Left lung (tissue), 10 donors: ENCODE measurements around the gene LEFTY2. TPM values are rescaled to one million over a fixed set of nuclear protein-coding genes. Genes with fewer than 3 reads are reported as not detected.

Experiments
- ATAC-seq: fragments of 200-7000 bp; cut with Tn5 transposase; one replicate; pipeline ENCODE4 v1.9.1; 2020; ENCODE audit warnings: moderate library complexity
- DNase-seq, 4 donors: peaks; one replicate each; pipeline ENCODE4 v3.0.0-alpha.2; 2013 to 2020
- H3K27ac ChIP-seq, 2 donors: fragments of 200-600 bp; sonication (generic) in 1 of 2; one replicate each; pipeline versions ENCODE4 v1.5.0 to v1.8.0; 2020 to 2021
- H3K27me3 ChIP-seq, 2 donors: fragments of 200-600 bp; sonication (generic) in 1 of 2; one replicate each; pipeline versions ENCODE4 v1.5.0 to v1.8.0; 2020 to 2021
- H3K36me3 ChIP-seq, 2 donors: fragments of 200-600 bp; sonication (generic) in 1 of 2; one replicate each; pipeline versions ENCODE4 v1.5.0 to v1.8.0; 2020 to 2021
- H3K4me1 ChIP-seq, 2 donors: fragments of 200-600 bp; one replicate each; pipeline ENCODE4 v1.8.0; 2021
- H3K4me3 ChIP-seq, 2 donors: fragments of 200-600 bp; sonication (generic) in 1 of 2; one replicate each; pipeline versions ENCODE4 v1.5.0 to v1.8.0; 2020 to 2021; ENCODE audit warnings: mild to moderate bottlenecking in 1 of 2
- H3K9me3 ChIP-seq, 2 donors: fragments of 200-600 bp; sonication (generic) in 1 of 2; one replicate each; pipeline versions ENCODE4 v1.5.0 to v1.8.0; 2020 to 2021
- CTCF ChIP-seq, 2 donors: fragments of 200-600 bp; sonication (generic) in 1 of 2; IDR thresholded peaks; one replicate each; pipeline versions ENCODE4 v1.5.0 to v1.8.0; 2021; ENCODE audit warnings: antibody characterized with exemption in 2 of 2
- intact Hi-C, 2 donors: fragments of 100-400 bp; cut with DNase I; formaldehyde crosslinking; loops; one replicate each; pipeline versions ENCODE4 v1.11.2 to v1.14.2; 2022
- polyA plus RNA-seq, 6 donors: library from polyadenylated mRNA; unstranded; fragments of 120-200 nt; gene quantifications; one replicate each; pipeline ENCODE4 v1.2.1, GENCODE V29; 2013; ENCODE audit not compliant: insufficient read length in 6 of 6
- total RNA-seq, 2 donors: library from RNA; stranded (reverse); fragmentation: NEBNext Ultra II Directional; extraction: Animal tissue kit (Norgen Biotek cat#: 25700); gene quantifications; one replicate each; pipeline ENCODE4 v1.2.1, GENCODE V29; 2021
- donor health status: DM: no; HTN: yes; CAD: no.
- donor health status: DM: no; HTN: no; CAD: no.

LEFTY2 gene
- total and polyA plus RNA-seq, 8 donors: 0.17 to 2.4 (median 1.3) TPM; not detected in 1

- no peak for TF ChIP-seq CTCF (IDR thresholded peaks at IDR 0.05)
- no peak for DNase-seq
- Histone ChIP-seq H3K27me3 (no peaks in the 10 kb centered on the region), H3K4me1 (peaks cover 4 to 10% of the 10 kb centered on the region in 2 donors), H3K9me3 (no peaks in the 10 kb centered on the region), H3K36me3 (no peaks in the 10 kb centered on the region), H3K4me3 (no peak overlapping the region), H3K27ac (no peak overlapping the region)
- no peak for ATAC-seq
- intact Hi-C loops: no loop called here
Observed at GRCh38 chr1:225928186-225929175, 12.5 kb downstream of the LEFTY2 start.

GRCh38 chr1:225926551-225927113 lies 14.4 kb downstream of the LEFTY2 start:
- intact Hi-C loops: no loop called here
- no peak overlapping the region for H3K4me3 ChIP-seq
- peaks cover 12 to 25% of the 10 kb centered on the region in 2 donors for H3K4me1 ChIP-seq
- H3K36me3 ChIP-seq: peaks cover 0 to 7% of the 10 kb centered on the region in 2 donors
- no peak for TF ChIP-seq CTCF (IDR thresholded peaks at IDR 0.05)
- no peaks in the 10 kb centered on the region for H3K9me3 ChIP-seq
- DNase-seq (no peak), ATAC-seq (no peak)
- no peaks in the 10 kb centered on the region for H3K27me3 ChIP-seq
- no peak overlapping the region for H3K27ac ChIP-seq

- Histone ChIP-seq H3K9me3 (no peaks in the 10 kb centered on the region), H3K36me3 (peaks cover 0 to 31% of the 10 kb centered on the region in 2 donors), H3K4me3 (peak within 1 kb of the TSS; percentile 90 to 95), H3K27ac (peak within 1 kb of the TSS; percentile 80 to 97), H3K4me1 (peaks cover 12 to 43% of the 10 kb centered on the region in 2 donors), H3K27me3 (no peaks in the 10 kb centered on the region)
- ATAC-seq (peak; percentile 100), DNase-seq (peak; percentile 94 to 98 (median 96))
- TF ChIP-seq CTCF (IDR thresholded peaks at IDR 0.05): no peak
- intact Hi-C loops: no loop called here
Observed at GRCh38 chr1:225923692-225924555, 17.1 kb downstream of the LEFTY2 start, which contains the start of gene PYCR2. PYCR2 (minus strand) TSS chr1:225924250; CDS start chr1:225924110, 140 bp downstream.

GRCh38 chr1:225923381-225923691 lies 17.7 kb downstream of the LEFTY2 start:
- Histone ChIP-seq H3K36me3 (peaks cover 0 to 37% of the 10 kb centered on the region in 2 donors), H3K27ac (peak overlapping the region; percentile 80 to 97), H3K9me3 (no peaks in the 10 kb centered on the region), H3K4me1 (peaks cover 12 to 43% of the 10 kb centered on the region in 2 donors), H3K27me3 (no peaks in the 10 kb centered on the region), H3K4me3 (peak overlapping the region; percentile 90 to 95)
- DNase-seq (no peak), ATAC-seq (peak; percentile 23)
- intact Hi-C loops: no loop called here
- TF ChIP-seq CTCF (IDR thresholded peaks at IDR 0.05): no peak
